Heart left ventricle (tissue), 13 donors: ENCODE measurements around the gene ADRA2B.

Source experiments
- POLR2A ChIP-seq, 2 donors: fragments of 450-650 bp; IDR thresholded peaks; one replicate each; pipeline ENCODE4 v1.6.1; 2017; ENCODE audit warnings: antibody characterized with exemption in 2 of 2, mild to moderate bottlenecking in 2 of 2, moderate library complexity in 2 of 2
- TF ChIP-seq, protein P1 (sequence below), 12 donors: fragments of 200-600 bp; sonication (generic) in 4 of 12; IDR thresholded peaks; one replicate each; pipeline versions ENCODE4 v1.5.0 to v1.8.0; 2018 to 2022; ENCODE audit warnings: antibody characterized with exemption in 12 of 12, mild to moderate bottlenecking in 5 of 12
- donor health status: ischemic (EF 13 %, LVEDD 7.1; RV severe dilation, severe dysfunction).
- donor health status: DM: no; HTN: yes; CAD: no.
- donor health status: DM: no; HTN: no; CAD: no.
- donor health status: ischemic (EF 25% LVEDD 6.9; RV normal size, moderate dysfunction).
- donor health status: ischemic (EF 25% LVEDD 5.7; RV mildly dilated, moderate dysfunction).
- donor health status: ischemic (EF 35%, LVEDD 5.7; RV mildly dilated, moderate dysfunction).
- donor health status: nonischemic (EF 11% LVEDD 7.7; RV severe dilation, severe dysfunction).
- donor health status: DM: yes; HTN: yes; CAD: no.
- donor health status: PGD.
- donor health status: ischemic (EF 29% LVEDD 5.4; RV normal size, mild dysfunction).
- donor health status: nonischemic (EF 23%, LVEDD 6.1; RV moderate dilation, normal function).

DNA sequence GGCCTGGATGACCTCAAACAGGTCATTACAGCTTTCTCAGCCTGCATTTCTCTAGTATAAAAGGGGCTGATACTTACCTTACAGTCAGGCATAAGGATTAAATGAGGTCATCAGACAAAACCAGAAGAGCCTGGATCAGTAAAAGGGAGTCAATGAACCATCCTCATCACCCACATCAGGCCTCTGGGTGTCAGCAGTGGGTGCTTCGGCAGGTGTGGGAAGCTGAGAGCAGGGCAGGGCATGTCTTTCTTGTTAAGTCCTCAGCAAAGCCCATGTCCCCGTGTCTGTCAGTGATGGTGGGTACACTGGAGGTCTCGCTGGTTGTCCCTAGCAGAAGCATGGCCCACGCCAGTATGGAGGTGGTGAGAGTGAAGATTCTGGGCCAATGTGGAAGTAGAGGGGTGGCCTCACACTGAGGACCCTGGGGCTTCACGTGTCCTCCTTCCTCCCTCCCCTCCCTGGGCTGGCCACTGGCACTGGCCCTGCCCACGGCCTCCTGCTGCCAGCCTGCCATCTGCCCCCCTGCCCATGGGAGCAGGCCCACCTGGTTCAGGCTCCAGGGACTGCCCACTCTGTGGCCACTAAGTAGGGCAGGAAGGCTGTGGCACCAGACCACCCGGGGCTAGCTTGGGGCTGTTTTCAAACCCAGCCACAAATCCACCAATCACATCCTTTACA lies 4.4 kb downstream of the ADRA2B start:
- TF ChIP-seq, protein P1, sequence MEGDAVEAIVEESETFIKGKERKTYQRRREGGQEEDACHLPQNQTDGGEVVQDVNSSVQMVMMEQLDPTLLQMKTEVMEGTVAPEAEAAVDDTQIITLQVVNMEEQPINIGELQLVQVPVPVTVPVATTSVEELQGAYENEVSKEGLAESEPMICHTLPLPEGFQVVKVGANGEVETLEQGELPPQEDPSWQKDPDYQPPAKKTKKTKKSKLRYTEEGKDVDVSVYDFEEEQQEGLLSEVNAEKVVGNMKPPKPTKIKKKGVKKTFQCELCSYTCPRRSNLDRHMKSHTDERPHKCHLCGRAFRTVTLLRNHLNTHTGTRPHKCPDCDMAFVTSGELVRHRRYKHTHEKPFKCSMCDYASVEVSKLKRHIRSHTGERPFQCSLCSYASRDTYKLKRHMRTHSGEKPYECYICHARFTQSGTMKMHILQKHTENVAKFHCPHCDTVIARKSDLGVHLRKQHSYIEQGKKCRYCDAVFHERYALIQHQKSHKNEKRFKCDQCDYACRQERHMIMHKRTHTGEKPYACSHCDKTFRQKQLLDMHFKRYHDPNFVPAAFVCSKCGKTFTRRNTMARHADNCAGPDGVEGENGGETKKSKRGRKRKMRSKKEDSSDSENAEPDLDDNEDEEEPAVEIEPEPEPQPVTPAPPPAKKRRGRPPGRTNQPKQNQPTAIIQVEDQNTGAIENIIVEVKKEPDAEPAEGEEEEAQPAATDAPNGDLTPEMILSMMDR (IDR thresholded peaks at IDR 0.05): no peak
- no peak for TF ChIP-seq POLR2A (IDR thresholded peaks at IDR 0.05)
